Embryonic facial prominence (tissue), 1 donor: ENCODE data around the gene PHC1.

Experiments used
- DNase-seq: peaks from one replicate; pipeline ENCODE4 v3.0.0-alpha.2; 2016; ENCODE audit errors: extremely low spot score

PHC1 gene

DNA sequence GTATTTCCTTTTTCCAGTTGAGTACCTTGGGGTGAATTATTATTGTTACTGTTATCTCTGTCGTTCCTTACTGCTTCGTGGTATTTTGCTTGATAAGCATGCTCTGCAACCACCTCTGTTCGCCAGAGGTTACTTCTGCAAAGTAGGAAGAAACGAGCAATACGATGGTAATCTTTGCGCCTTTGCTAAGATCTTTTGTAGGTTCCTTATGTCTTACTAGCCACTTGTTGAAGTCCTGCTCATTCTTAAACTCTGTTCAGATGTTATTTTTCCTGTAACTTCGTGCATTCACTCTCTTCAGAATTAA lies 35.9 kb downstream of the PHC1 start:
- no peak for DNase-seq

DNA sequence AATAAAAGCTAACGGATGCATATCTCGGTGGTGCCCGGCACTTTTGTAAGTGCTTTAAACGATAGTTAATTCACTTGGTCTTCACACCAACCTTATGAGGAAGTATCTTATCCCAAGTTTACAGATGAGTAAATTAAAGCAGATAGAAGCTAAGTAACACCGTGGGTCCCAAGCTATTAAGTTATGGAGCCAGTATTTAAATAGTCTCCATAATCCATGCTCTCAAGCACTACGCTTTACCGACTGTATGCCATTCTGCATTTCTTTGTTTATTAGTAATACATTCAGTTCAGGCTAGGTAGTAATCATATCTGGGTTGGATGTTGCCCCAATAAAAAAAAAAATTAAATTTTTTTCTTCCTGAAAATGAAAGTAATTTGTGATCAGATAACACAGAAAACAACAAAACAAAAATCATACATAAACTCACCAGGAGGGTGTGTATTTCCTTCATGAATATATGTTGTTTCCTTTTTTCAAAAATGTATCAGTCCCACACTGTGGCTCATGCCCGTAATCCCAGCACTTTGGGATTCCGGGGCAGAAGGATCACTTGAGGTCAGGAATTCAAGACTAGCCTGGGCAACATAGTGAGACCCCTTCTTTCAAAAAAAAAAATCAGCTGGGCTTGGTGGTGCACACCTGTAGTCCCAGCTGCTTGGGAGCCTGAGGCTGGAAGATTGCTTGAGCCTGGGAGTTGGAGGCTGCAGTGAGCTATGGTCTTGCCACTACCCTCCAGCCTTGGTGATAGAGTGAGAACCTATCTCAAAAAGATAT lies 36.6 kb downstream of the PHC1 start:
- no peak for DNase-seq

GRCh38 chr12:8951744-8952143 lies 37.4 kb downstream of the PHC1 start:
- DNase-seq: no peak

DNA sequence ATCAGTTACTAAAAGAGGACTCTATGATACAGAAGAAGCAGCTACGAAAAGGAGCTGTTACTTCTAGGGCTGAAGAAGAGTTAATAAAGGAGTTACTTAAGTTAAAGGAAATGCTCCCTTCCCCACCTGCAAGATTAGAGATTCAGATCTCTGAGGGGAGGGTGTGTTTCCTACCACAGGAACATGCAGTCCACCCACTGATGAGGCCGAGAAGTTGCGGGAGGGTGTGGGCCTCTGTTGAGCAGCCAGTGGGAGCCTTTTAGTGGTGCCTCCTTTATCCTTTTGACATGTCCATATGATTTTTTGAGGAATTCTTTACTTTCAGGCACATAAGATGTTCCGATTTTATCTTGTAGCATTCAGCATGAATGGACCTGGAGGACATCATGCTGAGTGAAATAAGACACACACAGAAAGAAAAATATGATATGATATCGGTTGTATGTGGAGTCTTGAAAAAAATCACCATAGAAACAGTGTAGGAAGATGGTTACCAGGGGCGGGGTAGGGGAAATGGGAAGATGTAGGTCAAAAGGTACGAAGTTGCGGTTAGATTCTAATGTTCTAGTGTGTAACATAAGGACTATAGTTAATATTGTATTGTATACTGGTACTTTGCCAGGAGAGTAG lies 39.6 kb downstream of the PHC1 start:
- no peak for DNase-seq

- no peak for DNase-seq
These were observed 41.8 kb downstream of the PHC1 start for GRCh38 chr12:8956073-8956472.

GRCh38 chr12:8956772-8957171 lies 42.5 kb downstream of the PHC1 start:
- no peak for DNase-seq

DNA sequence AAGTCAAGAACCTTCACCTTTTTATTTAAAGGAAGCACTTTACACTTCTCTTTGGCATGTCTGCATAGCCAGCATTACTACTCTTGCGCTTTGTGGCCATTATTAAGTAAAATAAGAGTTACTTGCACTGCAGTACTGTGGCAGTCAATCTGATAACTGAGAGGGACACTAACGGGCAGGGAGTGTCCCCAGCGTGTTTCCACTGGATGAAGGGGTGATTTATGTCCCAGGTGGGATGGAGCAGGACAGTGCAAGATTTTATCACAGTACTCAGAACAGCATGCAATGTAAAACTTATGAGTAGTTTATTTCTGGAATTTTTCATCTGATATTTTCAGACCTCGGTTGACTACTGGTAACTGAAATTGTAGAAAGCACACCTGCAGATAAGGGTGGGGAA lies 43.3 kb downstream of the PHC1 start:
- DNase-seq: no peak

- no peak for DNase-seq
These were observed 43.8 kb downstream of the PHC1 start for GRCh38 chr12:8958066-8958465.

DNA sequence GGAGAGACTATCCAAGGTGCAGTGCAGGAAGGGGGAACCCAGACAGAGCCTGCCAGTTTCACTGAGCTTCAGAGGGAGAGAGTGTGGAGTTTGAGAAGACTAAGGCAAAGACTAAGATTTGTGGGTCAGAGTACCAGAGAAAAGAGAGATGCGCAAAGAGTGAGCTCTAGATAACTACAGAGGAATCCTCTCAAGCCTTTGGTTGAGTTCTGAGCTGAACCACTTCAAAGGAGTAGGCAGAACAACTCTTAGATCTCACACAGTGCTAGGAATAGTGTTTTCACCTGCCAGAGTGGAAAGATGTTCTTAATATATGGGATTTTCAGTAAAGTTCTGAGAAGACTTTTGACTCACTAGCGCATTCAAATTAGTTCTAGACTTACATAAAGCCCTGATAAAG lies 45.9 kb downstream of the PHC1 start:
- DNase-seq: no peak

DNA sequence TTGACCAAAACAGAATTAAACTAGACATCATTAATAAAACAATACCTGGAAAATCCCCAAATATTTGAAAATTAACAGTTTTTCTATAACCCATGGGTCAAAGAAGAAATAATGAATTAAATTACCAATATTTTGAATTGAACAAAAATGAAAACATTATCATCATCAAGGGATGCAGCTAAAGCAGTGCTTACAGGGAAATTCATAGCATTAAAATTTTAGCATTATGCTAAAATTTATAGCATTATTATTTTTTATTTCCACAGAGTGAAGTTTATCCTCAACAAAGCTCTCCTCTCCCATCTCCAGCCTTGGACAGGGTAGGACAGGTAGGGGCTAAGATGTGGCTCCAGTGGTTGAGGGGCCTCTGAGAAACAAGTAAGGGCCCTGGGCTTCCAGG lies 54.5 kb downstream of the PHC1 start:
- DNase-seq: no peak

- DNase-seq: no peak
These were observed 55.6 kb downstream of the PHC1 start for GRCh38 chr12:8969861-8970411.

- DNase-seq: no peak
These were observed 56.1 kb downstream of the PHC1 start for GRCh38 chr12:8970432-8970831.

GRCh38 chr12:8980137-8980536 lies 65.8 kb downstream of the PHC1 start:
- no peak for DNase-seq

GRCh38 chr12:8985213-8985754 lies 71.0 kb downstream of the PHC1 start:
- DNase-seq: no peak

GRCh38 chr12:8987163-8987562 lies 72.9 kb downstream of the PHC1 start:
- DNase-seq: no peak

GRCh38 chr12:8987685-8988084 lies 73.4 kb downstream of the PHC1 start:
- DNase-seq: no peak

DNA sequence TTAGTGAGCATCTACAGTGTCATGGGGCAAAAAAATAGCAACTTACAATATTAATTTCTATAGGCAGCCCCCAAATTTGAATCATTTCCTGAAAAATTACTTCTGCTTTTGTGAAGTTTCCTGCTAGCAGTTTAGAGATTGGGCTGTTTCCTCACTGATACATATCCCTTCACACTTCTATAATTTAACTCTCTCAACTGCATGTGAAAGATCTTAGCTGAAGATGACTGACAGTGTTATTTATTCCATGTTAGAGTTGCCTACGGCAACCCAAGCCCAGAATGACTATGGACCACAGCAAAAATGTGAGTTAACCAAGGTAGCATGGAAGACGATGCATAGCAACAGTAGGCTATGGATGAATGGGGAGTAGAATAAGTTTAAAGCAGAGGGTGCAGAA lies 75.1 kb downstream of the PHC1 start, which contains the start of gene KLRG1:
Gene KLRG1, plus strand, starts transcription at position 134 of the 400 bp plus-strand sequence. Its CDS starts 90 bp downstream, at position 224.
- no peak for DNase-seq
